Uterus (tissue), 4 donors: ENCODE data around the gene CREB5. TPM values are rescaled to one million over a fixed set of nuclear protein-coding genes. Genes with fewer than 3 reads are reported as not detected.
"Not testable (repeated sequence)": the region's sequence is repeated elsewhere in the genome, so short reads cannot be mapped to it uniquely, and the experiment has no call there.

Experiments
- DNase-seq, 2 donors: peaks; one replicate each; pipeline ENCODE4 v3.0.0-alpha.2; 2019 to 2020
- H3K27ac ChIP-seq, 2 donors: fragments of 200-600 bp; sonication (generic); 1 replicate in 1 of 2; 2 replicates in 1 of 2; pipeline ENCODE4 v1.5.1; 2016 to 2018
- H3K27me3 ChIP-seq, 2 donors: fragments of 200-600 bp; sonication (generic); one replicate each; pipeline ENCODE4 v1.5.1; 2018 to 2019; ENCODE audit warnings: control low read depth in 1 of 2
- H3K36me3 ChIP-seq, 2 donors: fragments of 200-600 bp; sonication (generic); one replicate each; pipeline ENCODE4 v1.5.1; 2019; ENCODE audit warnings: control low read depth in 1 of 2
- H3K4me1 ChIP-seq, 2 donors: fragments of 200-600 bp; sonication (generic); one replicate each; pipeline ENCODE4 v1.5.1; 2018 to 2019; ENCODE audit warnings: control low read depth in 1 of 2
- H3K4me3 ChIP-seq, 2 donors: fragments of 200-600 bp; sonication (generic); 1 replicate in 1 of 2; 2 replicates in 1 of 2; pipeline ENCODE4 v1.5.1; 2018 to 2019; ENCODE audit warnings: mild to moderate bottlenecking in 1 of 2
- H3K9me3 ChIP-seq, 2 donors: fragments of 200-600 bp; sonication (generic); one replicate each; pipeline ENCODE4 v1.5.1; 2019; ENCODE audit warnings: control low read depth in 1 of 2
- POLR2A ChIP-seq, 2 donors: fragments of 450-650 bp; IDR thresholded peaks; one replicate each; pipeline ENCODE4 v1.6.1; 2016; ENCODE audit warnings: antibody characterized with exemption in 2 of 2, mild to moderate bottlenecking in 1 of 2, moderate library complexity in 1 of 2
- intact Hi-C: fragments of 100-400 bp; cut with DNase I; formaldehyde crosslinking; loops from one replicate; pipeline ENCODE4 v1.15.1; 2023; ENCODE audit warnings: low total_unique reads
- total RNA-seq, 4 donors: library from RNA; depleted of rRNA in 3 of 4; stranded (reverse); fragments of >200 nt in 3 of 4; gene quantifications; one replicate each; pipeline versions ENCODE4 v1.1.0 to v1.2.4, GENCODE V29; 2014 to 2023
- TF ChIP-seq, protein P1 (sequence below), 4 experiments: fragments of 200-600 bp in 2 of 4; fragments of 450-650 bp in 2 of 4; sonication (generic) in 2 of 4; IDR thresholded peaks; one replicate each; pipeline ENCODE4 v1.5.1; 2016 to 2019; ENCODE audit warnings: antibody characterized with exemption in 4 of 4, mild to moderate bottlenecking in 2 of 4, moderate library complexity in 1 of 4
- donor health status: DM: yes; HTN: yes; CAD: no.

CREB5 gene
- total RNA-seq, 4 donors from 2014 or later: 7.1 to 40.2 (median 23.9) TPM

DNA sequence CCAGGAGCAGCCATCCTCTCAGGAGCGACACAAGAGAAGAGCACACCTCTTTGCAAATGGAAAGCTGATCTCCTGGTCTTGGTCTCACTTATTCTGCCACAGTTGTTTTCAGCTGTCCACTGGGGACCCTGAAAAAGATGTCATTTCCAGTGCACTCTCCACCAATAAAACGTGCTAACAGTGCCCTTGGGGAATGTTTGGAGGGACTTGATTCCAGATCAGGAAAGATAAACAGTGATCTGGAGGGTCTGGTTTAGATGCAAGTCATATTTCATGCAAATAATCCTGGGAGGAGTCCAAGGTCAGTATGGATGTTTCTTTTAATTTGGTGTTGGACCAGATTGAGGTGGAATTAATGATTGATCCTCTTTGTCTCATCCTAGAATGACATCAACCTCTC, 185.0 kb downstream of the CREB5 start:
- Histone ChIP-seq H3K4me3 (no peak overlapping the region), H3K9me3 (no peaks in the 10 kb centered on the region), H3K36me3 (no peaks in the 10 kb centered on the region), H3K27me3 (no peaks in the 10 kb centered on the region), H3K27ac (no peak overlapping the region), H3K4me1 (no peaks in the 10 kb centered on the region)
- intact Hi-C loops: no loop called here
- TF ChIP-seq, protein P1, sequence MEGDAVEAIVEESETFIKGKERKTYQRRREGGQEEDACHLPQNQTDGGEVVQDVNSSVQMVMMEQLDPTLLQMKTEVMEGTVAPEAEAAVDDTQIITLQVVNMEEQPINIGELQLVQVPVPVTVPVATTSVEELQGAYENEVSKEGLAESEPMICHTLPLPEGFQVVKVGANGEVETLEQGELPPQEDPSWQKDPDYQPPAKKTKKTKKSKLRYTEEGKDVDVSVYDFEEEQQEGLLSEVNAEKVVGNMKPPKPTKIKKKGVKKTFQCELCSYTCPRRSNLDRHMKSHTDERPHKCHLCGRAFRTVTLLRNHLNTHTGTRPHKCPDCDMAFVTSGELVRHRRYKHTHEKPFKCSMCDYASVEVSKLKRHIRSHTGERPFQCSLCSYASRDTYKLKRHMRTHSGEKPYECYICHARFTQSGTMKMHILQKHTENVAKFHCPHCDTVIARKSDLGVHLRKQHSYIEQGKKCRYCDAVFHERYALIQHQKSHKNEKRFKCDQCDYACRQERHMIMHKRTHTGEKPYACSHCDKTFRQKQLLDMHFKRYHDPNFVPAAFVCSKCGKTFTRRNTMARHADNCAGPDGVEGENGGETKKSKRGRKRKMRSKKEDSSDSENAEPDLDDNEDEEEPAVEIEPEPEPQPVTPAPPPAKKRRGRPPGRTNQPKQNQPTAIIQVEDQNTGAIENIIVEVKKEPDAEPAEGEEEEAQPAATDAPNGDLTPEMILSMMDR (IDR thresholded peaks at IDR 0.05): no peak
- no peak for TF ChIP-seq POLR2A (IDR thresholded peaks at IDR 0.05)
- DNase-seq: no peak

DNA sequence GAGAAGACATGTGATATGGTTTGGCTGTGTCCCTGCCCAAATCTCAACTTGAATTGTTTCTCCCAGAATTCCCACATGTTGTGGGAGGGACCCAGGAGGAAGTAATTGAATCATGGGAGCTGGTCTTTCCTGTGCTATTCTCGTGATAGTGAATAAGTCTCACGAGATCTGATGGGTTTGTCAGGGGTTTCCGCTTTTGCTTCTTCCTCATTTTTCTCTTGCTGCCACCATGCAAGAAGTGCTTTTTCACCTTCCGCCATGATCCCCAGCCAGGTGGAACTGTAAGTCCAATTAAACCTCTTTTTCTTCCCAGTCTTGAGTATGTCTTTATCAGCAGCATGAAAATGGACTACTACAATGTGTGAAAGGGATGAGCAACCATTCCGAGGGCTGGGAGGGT, 185.7 kb downstream of the CREB5 start:
- H3K36me3 ChIP-seq, H3K27ac ChIP-seq, H3K4me3 ChIP-seq, H3K27me3 ChIP-seq, H3K4me1 ChIP-seq, H3K9me3 ChIP-seq, intact Hi-C loops, DNase-seq: not testable (repeated sequence)

DNA sequence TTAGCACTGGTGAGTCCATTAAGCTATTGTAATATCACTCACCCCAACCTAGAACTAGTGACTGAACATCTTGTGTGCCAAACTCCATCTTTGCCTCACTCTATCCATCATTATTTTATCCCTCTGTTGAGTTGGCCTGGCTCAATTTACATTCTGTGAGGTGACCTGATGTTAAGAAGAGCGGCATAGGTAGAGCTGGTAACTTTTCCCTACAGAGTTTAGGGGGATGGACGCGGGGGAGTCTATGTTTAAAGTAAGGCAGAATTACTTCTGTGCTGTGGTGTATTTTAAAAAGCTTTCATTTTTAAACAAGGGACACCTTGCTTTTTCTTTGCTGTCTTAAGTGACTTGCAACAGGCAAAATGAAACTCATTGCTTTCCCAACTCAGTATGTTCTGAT, 186.3 kb downstream of the CREB5 start:
- Histone ChIP-seq H3K27ac (no peak overlapping the region), H3K9me3 (no peaks in the 10 kb centered on the region), H3K4me1 (no peaks in the 10 kb centered on the region), H3K4me3 (no peak overlapping the region), H3K27me3 (no peaks in the 10 kb centered on the region), H3K36me3 (no peaks in the 10 kb centered on the region)
- no peak for DNase-seq
- intact Hi-C loops: no loop called here
- TF ChIP-seq, protein P1 (IDR thresholded peaks at IDR 0.05): no peak
- no peak for TF ChIP-seq POLR2A (IDR thresholded peaks at IDR 0.05)

DNA sequence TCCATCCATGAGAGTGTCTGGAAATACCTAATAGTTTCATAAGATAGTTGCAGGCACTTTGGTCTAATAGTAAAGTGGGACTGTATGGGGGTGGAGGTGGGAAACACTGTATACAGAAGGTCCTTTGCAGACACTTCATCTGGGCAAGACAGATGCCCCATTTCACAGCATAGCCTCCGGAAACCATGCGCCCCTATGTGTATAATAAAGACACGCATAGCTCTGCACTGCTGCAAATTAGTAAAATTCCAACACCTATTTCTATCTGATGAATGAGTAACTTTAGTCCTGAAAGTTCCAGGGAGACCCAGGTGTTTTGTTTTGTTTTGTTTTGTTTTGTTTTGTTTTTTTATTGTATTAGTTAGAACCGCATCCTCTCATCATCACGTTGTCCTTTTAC, 187.1 kb downstream of the CREB5 start:
- Histone ChIP-seq H3K27me3 (no peaks in the 10 kb centered on the region), H3K27ac (no peak overlapping the region), H3K4me1 (no peaks in the 10 kb centered on the region), H3K9me3 (no peaks in the 10 kb centered on the region), H3K36me3 (no peaks in the 10 kb centered on the region), H3K4me3 (no peak overlapping the region)
- intact Hi-C loops: no loop called here
- no peak for TF ChIP-seq POLR2A (IDR thresholded peaks at IDR 0.05)
- TF ChIP-seq, protein P1 (IDR thresholded peaks at IDR 0.05): no peak
- DNase-seq: no peak

DNA sequence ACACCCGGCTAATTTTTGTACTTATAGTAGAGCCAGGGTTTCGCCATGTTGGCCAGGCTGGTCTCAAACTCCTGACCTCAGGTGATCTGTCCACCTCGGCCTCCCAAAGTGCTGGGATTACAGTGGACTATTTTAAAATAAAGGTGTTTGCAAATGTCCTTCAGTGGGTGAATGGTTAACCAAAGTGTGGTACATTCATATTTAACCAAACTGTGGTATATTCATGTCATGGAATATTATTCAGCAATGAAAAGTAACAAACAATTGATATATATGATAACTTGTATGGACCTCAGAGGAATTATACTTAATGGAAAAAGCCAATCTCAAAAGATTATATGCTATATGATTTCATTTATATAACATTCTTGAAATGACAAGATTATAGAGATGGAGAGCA, 190.0 kb downstream of the CREB5 start:
- intact Hi-C loops: no loop called here
- Histone ChIP-seq H3K4me1 (no peaks in the 10 kb centered on the region), H3K36me3 (no peaks in the 10 kb centered on the region), H3K9me3 (no peaks in the 10 kb centered on the region), H3K4me3 (no peak overlapping the region), H3K27ac (no peak overlapping the region), H3K27me3 (no peaks in the 10 kb centered on the region)
- no peak for DNase-seq
- TF ChIP-seq, protein P1 (IDR thresholded peaks at IDR 0.05): no peak
- no peak for TF ChIP-seq POLR2A (IDR thresholded peaks at IDR 0.05)

DNA sequence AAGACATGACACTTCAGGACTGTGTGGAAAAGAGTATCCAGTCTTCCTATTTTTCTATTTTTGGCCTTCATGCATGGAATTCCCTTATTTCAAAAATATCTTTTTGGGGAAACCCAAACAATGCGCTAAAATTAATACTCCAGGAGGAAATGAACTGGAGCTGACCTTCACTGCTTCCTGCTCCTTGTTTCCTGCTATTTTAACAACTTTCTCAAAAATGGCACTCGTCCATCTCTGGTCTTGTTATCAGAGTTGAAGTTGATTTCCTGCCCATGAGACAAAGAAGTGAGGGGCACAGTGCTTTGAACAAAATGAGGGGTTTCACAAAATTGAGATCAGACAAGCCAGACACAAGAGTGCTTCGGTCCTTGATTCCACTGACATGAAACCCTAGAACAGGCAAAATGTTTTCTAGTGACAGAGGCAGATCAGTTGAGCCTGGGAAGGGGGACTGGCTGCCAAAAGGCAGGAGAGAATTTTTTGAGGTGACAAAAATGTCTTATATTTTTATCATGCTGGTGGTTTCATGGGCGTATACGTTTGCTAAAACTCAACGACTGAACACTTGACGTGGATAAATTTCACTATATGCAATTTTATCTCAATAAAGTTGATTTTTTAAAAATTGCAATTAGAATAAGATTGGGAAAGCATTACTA, 193.2 kb downstream of the CREB5 start:
- no peaks in the 10 kb centered on the region for H3K9me3 ChIP-seq
- no peaks in the 10 kb centered on the region for H3K27me3 ChIP-seq
- no peak for DNase-seq
- intact Hi-C loops: no loop called here
- H3K36me3 ChIP-seq: no peaks in the 10 kb centered on the region
- H3K27ac ChIP-seq: no peak overlapping the region
- TF ChIP-seq, protein P1 (IDR thresholded peaks at IDR 0.05): no peak
- no peak for TF ChIP-seq POLR2A (IDR thresholded peaks at IDR 0.05)
- no peaks in the 10 kb centered on the region for H3K4me1 ChIP-seq
- no peak overlapping the region for H3K4me3 ChIP-seq
